Dedifferentiated amniotic fluid mesenchymal stem cell (primary cell): ENCODE measurements around the gene SLC9A7.

Source experiments
- DNase-seq: peaks from one replicate; pipeline ENCODE4 v3.0.0-alpha.2; 2016; ENCODE audit errors: extremely low spot score

SLC9A7 gene

DNA sequence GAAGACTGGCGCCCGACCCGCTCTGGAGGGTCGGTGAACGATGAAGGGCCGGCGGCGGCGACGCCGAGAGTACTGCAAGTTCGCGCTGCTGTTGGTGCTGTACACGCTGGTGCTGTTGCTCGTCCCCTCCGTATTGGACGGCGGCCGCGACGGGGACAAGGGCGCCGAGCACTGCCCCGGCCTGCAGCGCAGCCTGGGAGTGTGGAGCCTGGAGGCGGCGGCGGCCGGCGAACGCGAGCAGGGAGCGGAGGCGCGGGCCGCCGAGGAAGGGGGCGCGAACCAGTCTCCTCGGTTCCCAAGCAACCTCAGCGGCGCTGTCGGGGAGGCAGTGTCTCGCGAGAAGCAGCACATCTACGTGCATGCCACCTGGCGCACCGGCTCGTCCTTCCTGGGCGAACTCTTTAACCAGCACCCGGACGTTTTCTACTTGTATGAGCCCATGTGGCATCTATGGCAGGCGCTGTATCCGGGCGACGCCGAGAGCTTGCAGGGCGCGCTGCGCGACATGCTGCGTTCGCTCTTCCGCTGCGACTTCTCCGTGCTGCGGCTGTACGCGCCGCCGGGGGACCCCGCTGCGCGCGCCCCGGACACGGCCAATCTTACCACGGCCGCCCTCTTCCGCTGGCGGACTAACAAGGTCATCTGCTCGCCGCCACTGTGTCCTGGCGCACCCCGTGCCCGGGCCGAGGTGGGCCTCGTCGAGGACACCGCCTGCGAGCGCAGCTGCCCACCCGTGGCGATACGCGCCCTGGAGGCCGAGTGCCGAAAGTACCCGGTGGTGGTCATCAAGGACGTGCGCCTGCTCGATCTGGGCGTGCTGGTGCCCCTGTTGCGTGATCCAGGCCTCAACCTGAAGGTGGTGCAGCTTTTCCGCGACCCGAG is 184.8 kb downstream of the SLC9A7 start:
- no peak for DNase-seq

DNA sequence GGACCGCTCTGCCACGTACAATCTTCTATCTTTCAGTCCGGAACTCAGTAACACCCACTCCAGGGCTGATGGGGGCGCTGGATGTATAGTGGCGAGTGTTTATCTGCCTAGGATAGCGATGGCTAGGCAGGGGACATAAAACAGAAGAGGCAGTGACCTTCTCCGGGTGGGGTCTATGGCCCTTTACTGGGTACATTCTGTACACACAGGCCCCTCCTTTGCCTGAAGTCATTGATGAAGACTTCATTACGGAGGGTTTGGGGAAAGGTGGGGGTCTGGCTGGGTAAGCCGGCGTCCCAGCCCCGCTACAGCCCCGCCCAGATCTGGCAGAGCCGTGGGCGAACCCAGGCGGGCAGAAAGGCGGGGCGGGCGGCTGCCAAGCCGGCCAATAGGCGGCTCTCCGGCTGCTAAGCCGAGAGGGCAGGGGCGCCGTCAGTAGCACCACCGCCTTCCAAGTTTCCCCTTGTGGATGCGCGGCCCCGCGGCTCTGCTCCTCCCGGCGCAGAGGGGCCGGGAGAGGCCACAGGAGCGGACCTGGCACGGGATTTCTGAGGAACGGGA is 185.5 kb downstream of the SLC9A7 start, which contains the start of gene CHST7:
TSS of gene CHST7 (plus strand) at position 435 of the 561 bp plus-strand sequence. CDS start 167 bp downstream, outside the sequence.
- DNase-seq, result peak; percentile 30

DNA sequence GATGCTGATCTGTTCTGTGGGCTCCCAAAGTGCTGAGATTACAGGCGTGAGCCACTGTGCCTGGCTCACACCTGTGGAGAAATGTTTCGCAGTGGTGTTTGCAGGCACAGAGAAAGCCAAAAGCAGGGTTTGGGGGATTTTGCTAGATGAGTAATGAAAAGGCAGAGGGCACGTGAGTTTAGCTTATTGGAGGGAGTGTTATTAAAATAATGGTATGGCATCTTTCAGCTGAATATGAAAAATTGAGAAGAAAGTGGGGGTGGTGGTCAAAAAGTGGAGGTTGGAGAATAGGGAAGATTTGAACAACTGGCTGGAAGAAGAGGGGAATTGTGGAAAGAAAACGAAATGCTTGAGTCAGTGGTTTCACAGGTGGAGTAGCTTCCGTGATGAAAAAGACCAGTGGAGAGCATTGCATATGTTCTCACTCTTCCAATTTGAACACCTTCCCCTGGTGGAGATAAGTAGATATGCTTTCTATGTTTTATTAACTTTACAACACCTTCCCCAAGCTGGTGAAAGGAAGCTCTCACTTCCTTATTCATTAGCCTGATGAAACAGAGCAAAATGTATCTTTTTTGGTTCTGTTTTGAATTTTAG is 186.5 kb downstream of the SLC9A7 start:
- DNase-seq, result no peak

DNA sequence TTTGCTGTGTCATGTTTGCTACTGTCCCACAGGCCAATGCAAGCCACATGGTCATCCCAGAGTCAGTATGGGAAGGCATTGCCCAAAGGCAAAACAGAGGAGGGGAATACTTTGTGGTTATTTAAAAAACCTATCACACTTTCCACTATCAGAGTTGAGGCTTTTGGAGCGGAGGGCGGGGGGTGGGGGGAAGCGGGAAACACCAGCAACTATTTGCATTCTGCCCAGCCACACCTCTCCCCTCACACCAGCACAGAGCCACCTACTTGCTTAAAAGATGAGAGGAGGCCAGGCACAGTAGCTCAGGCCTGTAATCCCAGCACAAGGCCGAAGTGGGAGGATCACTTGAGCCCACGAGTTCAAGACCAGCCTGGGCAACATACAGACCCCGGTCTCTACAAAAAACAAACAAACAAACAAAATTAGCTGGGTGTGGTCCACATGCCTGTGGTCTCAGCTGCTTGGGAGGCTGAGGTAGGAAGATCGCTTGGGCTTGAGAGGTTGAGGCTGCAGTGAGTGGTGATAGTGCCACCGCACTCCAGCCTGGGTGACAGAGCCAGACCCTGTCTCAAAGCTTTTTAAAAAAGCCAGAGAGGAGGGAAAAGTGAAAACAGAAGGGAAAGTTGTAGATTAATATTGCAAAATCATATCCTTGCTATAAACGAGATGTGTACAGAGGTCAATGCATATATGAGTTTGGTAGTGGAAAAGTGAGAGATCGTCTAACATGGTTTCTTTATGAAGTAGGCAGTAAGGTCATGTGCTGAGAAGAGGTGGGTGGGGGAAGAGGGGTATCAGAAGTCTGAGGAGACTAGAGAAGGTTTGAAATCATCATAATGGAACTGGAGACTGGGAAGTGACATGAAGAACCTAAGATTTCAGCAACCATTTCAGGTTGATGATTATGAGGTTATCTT is 187.2 kb downstream of the SLC9A7 start:
- no peak for DNase-seq

DNA sequence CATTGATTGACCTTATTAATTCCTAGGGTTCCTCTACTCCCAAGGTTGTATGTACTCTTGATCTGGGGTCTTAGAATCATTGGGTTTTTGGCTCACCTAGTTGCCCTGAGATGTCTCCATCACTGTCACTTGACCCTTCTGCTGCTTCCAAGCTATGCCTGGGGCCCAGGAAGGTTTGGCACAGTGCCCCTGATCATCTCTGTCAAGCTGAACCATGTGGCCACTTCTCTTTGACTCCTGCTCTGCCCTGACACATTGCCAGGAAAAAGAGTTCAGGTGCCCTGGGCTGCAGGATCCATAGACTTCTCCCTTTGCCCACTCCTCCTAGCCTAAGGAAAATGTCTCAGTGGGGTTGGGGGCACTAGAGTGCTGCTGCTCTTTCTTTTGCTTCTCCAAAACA is 189.3 kb downstream of the SLC9A7 start:
- no peak for DNase-seq

DNA sequence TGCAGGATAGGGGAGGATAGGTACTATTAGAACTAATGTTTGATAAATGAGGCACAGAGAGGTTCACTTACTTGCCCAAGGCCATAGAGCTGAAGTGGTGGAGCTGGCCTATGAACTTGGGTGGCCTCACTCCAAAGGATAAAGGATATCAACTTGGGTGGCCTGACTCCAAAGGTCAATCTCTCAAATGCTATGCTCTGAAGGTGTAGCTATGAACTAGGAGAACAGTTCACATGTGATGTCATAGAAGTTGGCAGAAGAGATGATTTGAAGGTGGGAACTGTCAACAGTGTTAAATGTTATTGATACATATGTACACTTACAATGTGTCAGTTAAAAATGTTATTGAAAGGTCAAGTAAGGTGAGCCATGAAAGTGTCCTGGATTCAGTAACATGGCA is 191.5 kb downstream of the SLC9A7 start:
- no peak for DNase-seq

DNA sequence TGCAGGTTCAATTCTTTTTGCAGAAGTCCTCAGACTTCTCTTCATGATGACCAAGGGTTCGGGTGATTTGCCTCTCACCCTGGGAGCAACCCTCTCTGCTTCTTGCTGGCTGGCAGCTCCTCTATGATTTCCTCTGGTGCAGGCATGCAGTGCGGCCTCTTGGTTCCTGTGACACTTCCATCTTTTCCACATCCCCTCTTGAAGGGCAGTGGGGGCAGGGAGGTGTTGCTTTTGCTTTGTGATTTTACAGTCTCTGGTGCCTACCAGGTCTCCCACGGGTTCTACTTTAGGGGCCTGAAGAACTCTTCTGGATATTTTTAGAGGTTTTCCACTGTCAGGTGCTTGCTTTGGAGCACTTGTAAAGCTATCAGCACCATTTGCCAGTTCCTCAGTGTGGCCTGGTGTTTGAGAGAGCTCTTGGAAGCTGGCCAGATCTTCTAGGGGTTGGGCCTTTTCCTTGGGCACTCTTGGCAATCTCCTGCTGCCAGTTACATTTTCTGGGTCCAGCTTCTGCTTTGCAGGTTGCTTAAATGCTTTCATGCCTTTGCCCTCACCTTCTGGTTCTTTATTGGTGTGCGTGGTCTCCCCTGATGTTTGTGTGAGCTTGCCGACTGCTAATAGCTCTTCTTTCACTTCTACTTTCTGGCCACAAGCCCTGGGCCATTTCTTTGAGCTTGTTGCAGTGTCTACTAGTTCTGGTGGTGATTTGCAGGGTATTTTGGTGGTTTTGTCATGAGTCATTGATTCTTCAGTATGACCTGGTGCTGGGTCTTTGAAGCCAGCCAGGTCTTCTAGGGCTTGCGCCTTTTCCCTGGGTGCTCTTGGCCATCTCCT is 196.9 kb downstream of the SLC9A7 start:
- DNase-seq, result no peak

DNA sequence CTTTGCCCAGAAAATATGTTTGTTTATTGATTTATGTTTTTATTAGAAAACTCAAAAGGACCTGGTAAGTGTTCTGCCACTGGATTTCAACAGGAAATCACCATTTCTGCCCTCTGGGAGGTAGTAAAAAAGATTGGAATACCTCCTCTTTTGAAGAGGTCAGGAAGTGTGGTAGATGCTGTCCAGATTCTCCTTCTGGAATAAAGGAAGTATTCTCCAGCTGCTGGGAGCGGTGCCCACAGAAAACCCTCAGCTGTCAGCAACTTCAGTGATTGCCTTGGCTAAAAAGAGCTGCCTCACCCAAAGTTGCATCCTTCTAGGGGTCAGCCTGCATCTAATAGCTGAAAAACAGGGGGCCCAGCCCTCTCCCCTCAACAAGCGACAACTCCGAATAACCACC is 199.9 kb downstream of the SLC9A7 start:
- no peak for DNase-seq

DNA sequence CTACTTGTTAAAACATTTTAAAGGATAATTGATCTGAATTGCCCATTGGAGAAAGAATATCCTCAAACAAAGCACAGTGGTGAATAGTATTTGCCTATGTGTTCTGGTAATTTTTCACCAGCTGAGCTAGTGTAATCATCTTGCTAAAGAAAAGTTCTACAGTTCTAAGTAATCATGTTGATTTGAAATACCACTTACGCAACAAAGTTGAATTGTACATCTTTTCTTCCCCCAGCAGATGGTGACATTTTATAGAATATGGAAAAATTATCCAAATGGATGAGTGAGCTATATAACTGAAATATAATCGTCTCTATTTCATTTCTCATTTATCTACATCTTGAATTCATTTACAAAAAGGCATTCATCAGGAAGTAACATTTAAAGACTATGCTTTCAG is 204.0 kb downstream of the SLC9A7 start:
- DNase-seq, result peak; percentile 69

DNA sequence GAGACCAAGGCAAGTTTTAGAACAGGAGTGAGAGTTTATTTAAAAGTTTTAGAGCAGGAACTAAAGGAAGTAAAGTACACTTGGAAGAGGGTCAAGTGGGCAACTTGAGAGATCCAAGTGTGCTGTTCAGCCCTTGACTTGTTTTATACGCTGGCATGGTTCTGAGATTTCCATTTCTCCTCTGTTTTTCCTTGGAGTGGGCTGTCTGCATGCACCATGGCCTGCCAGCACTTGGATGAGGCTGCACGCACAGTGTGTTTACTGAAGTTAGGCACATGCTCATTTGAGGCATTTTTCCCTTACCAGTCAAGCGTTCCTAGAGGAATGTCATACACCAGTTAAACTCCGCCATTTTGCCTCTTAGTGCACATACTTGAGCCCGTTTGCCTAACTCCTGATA is 205.0 kb downstream of the SLC9A7 start:
- no peak for DNase-seq

DNA sequence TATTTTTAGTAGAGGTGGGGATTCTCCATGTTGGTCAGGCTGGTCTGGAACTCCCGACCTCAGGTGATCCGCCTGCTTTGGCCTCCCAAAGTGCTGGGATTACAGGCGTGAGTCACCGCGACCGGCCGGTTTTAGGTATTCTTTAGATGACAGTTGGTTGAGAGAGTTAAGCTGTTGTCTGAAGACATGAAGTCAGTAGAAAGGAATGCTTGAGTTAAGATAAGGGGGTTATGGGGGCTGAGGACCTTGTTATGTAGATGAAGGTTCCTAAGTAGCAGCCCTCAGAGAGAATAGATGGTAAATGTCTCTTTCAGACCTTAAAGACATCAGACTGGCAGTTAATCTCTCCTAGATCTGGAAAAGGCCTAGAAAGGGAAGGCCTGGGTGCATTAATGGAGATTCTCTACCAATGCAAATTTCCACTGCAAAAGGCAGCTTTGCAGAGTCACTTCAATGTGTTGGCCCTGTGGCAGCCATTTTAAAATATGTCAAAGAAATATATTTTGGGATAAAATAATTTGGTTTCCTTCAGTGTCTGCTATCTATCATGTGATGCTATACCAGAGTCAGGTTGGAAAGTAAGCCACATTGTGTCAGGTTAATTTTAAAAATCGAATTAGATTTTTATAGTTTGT is 207.3 kb downstream of the SLC9A7 start:
- DNase-seq, result no peak

DNA sequence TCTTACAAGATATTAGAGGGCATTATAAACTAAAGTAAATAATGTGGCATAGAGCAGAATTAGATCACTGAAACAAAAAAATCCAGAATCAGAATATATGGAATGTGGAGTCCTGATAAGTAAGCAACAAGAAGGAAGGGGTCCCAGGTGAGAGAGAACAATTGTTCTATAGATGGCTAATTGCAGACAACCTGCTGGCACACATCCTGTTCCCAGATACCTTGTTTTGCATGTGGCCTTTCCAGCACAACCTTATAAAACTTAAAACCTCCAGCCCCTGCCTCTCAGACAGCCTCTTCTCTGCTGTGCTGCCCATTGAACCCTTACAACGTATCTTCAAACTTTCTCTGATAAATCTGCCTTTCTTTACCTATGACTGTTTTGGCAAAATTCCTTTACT is 209.0 kb downstream of the SLC9A7 start:
- no peak for DNase-seq
